Lung microvascular endothelial cell (primary cell): ENCODE data around the gene PPIG. TPM values are rescaled to one million over a fixed set of nuclear protein-coding genes. Genes with fewer than 3 reads are reported as not detected.
"Not testable (repeated sequence)": the region's sequence is repeated elsewhere in the genome, so short reads cannot be mapped to it uniquely, and the experiment has no call there.

ENCODE experiments used
- DNase-seq, 2 donors: peaks; one replicate each; pipeline versions ENCODE4 v3.0.0 to v3.0.0-alpha.2; 2010; ENCODE audit warnings: low read depth in 2 of 2
- total RNA-seq: library from RNA; depleted of rRNA; stranded (reverse); fragments of >200 nt; gene quantifications from 2 replicates; pipeline ENCODE4 v1.2.1, GENCODE V29; 2014

PPIG gene
- total RNA-seq, result 13.1 and 19.2 TPM in 2 replicates

DNA sequence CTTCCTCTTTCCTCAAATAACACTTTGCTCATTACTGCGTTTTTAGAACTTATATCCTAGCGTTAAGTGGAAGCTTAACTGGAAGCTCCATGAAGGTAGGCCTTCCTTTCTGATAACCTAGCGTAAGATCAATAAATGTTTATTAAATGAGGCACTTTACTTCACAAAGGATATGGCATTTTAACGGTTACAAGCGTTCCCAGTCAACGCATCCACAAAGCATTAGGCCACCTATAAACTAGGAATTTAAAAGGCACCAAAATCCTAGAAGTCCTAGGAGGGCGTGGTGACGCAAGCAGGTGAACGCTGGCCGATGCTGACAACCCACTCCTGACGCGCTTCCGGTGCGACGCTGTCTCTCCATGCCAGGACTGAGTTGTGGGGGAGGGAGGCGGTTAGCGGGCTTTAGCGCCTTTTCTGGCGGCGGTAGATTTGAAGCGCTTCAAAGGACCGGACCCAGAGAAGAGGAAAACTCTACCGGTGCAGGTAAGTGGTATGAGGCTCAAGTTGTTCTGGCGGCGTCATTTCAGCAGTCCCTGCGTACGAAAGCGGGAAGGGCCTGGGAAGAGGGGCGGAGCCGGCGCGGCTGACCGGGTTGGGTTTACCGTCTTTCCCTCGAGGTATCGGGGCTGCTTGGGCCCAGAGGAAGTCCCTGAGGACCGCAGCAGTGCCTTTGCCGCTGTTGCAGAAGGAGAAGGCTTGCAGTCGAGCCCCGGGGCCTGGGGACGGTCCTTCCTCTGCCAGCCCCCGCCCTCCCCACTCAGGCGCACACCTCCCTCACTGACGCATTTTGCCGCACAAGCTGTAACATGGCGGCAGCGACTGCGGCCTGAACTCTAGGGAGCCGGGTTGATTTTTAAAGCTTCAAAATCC lies at the start of gene PPIG:
PPIG (plus strand) TSS at position 347 of the 873 bp plus-strand sequence. CDS start 19,691 bp downstream, outside the sequence.
- DNase-seq, result peak; percentile 93 to 96

GRCh38 chr2:169539460-169539859 lies 44.7 kb upstream of the PPIG start:
- not testable (repeated sequence) for DNase-seq

DNA sequence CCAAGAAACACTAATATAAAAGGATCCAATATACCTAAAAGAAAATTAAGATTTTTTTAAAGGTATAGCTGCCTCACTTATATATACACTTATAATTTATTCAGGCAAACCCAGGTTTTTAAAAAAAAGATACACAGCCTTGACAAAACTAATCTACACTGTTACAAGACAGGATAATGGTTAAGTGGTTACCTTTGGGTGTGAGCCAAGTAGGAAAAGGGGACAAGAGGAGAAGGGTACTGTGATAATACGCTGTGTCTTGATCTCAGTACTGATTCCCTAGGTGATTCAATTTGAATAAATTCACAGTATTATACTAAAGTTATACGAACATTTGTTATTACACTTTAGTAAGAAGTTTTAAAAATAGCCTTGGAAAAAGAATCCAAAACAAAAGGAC lies 44.0 kb upstream of the PPIG start:
- no peak for DNase-seq

GRCh38 chr2:169542433-169542832 lies 41.7 kb upstream of the PPIG start:
- DNase-seq, result no peak

GRCh38 chr2:169546756-169547155 lies 37.4 kb upstream of the PPIG start:
- no peak for DNase-seq

GRCh38 chr2:169561364-169561763 lies 22.8 kb upstream of the PPIG start:
- no peak for DNase-seq

DNA sequence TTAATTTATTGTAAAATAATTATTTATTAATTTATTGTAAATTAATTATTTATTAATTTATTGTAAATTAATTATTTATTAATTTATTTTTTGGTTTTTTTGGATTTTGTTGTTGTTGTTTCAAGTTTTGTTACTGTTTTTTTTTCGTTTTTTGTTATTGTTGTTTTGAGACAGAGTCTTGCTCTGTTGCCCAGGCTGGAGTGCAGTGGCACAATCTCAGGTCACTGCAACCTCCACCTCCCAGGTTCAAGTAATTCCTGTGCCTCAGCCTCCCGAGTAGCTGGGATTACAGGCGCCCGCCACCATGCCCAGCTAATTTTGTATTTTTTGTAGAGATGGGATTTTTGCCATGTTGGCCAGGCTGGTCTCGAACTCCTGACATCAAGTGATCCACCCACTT lies 22.1 kb upstream of the PPIG start:
- not testable (repeated sequence) for DNase-seq

- DNase-seq, result no peak
These were observed 21.6 kb upstream of the PPIG start for GRCh38 chr2:169562519-169562918.

DNA sequence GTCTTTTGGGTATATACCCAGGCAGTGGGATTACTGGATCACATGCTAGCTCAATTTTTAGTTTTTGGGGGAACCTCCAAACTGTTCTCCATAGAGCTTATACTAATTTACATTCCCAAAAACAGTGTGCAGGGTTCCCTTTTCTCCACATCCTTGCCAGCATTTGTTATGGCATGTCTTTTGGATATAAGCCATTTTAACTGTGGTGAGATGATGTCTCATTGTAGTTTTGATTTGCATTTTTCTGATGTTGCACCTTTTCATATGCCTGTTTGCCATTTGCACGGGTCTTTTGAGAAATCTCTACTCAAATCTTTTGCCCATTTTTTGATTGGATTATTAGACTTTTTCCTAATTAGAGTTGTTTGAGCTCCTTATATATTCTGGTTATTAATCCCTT lies 18.5 kb upstream of the PPIG start:
- no peak for DNase-seq

DNA sequence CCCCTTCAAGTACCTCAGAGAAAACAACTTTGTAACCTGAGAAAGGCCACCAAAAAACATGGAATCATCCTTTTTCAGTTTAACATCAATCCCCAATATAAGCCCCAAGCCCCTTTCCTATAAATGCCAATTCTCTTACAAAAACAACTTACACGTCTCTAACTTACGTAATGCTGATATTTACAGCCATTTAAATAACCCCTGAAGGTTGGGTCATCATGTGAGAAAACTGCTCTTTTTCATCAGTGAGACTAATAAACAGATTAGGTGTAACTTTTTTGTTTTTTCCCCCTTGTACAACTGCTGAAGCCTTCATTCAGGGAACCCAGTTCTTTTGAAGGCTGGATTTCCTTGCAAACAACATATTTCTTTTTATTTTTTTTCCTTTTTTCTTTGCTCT lies 14.2 kb upstream of the PPIG start:
- DNase-seq, result no peak

DNA sequence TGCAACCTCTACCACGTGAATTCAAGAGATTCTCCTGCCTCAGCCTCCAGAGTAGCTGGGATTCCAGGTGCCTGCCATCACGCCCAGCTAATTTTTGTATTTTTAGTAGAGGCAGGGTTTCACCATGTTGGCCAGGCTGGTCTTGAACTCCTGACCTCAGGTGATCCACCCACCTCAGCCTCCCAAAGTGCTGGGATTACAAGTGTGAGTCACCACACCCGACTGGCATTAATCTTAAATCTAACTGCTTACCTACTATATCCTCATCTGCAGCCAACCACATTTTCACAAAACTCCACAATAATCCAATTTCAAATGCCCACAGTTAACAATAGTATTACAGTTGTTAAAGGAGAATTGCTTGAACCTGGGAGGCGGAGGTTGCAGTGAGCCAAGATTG lies 13.4 kb upstream of the PPIG start:
- DNase-seq, result not testable (repeated sequence)

DNA sequence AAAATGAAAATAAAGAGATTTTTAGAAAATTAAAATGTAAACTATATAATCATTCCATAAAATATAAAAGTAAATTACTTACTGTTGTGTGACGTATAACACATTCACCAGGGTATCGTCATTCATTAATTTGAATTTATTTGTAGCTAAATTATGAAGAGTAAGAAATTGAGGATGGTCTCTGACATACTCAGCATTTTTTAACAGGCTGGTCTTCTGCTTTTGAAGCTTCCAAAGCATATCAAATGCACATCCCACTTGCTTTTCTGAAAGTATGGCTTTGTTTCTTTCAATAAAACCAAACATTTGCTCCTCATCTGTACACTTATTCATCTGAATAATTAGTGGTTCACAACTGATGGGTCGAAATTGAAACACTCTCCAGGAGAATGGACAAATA lies 12.6 kb upstream of the PPIG start:
- DNase-seq, result no peak

- no peak for DNase-seq
These were observed 12.0 kb upstream of the PPIG start for GRCh38 chr2:169572189-169572588.

GRCh38 chr2:169572821-169573159 lies 11.4 kb upstream of the PPIG start:
- DNase-seq, result peak in 1 of 2 donors; percentile 22

GRCh38 chr2:169573160-169573973 lies 10.8 kb upstream of the PPIG start, which contains the start of gene FASTKD1:
FASTKD1 (minus strand) TSS chr2:169573865; CDS start chr2:169572029, 1,836 bp downstream.
- DNase-seq, result peak; percentile 88

DNA sequence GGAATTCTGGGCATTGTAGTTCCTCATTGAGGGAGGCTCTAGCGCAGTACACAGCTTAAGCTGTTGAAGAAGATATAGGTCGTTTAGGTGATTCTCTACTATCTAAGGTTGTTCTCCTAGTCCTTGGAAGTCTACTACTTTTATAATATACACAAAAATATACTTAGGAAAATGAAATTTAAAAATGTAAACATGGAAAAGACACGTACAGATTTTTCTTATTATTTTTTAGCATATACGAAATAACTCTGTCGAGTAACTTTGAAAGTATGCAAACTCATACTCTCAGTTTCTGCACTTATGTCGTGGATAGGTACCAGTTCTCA lies 10.2 kb upstream of the PPIG start:
- DNase-seq, result no peak

- not testable (repeated sequence) for DNase-seq
These were observed 9.6 kb upstream of the PPIG start for GRCh38 chr2:169574539-169574938.

DNA sequence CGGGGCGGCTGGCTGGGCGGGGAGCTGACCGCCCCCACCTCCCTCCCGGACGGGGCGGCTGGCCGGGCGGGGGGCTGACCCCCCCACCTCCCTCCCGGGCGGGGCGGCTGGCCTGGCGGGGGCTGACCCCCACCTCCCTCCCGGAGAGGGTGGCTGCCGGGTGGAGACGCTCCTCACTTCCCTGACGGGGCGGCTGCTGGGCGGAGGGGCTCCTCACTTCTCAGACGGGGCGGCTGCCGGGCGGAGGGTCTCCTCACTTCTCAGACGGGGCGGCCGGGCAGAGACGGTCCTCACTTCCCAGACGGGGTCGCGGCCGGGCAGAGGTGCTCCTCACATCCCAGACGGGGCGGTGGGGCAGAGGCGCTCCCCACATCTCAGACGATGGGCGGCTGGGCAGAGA lies 8.9 kb upstream of the PPIG start:
- not testable (repeated sequence) for DNase-seq

DNA sequence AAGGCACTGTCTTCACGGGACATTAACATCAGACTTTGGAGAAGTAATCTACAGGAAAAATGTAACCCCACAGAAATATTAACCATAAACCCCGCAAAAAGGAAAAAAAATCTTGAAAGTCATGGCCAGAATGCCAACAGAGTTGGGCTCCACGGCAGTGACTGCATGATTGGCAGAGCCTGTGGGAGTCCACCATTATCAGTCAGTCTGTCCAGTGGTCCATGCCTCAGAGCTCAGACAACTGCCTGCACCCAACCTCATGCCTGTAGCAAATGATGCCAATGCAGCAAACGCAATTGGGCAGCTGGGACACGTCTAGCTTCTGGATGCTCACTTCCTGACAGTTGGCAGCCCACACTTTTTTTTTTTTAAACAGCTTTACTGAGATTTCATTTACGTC lies 5.1 kb upstream of the PPIG start:
- DNase-seq, result no peak

- not testable (repeated sequence) for DNase-seq
These were observed 1.4 kb upstream of the PPIG start for GRCh38 chr2:169582552-169583266.

- no peak for DNase-seq
These were observed 633 bp upstream of the PPIG start for GRCh38 chr2:169583518-169583917.

- DNase-seq, result peak; percentile 6 to 26
These were observed 1.5 kb downstream of the PPIG start for GRCh38 chr2:169585673-169586072.
